Liver (tissue), 9 donors: ENCODE data around the gene TAF3. TPM values are rescaled to one million over a fixed set of nuclear protein-coding genes. Genes with fewer than 3 reads are reported as not detected.

ENCODE experiments used
- DNase-seq: peaks from one replicate; pipeline ENCODE4 v3.0.0-alpha.2; 2017; ENCODE audit warnings: low spot score
- H3K27ac ChIP-seq, 2 donors: one replicate each; pipeline ENCODE4 v1.7.0; 2013; ENCODE audit warnings: inconsistent platforms in 2 of 2, low read length in 2 of 2, control low read depth in 1 of 2, low read depth in 1 of 2, mild to moderate bottlenecking in 1 of 2
- H3K27me3 ChIP-seq, 4 donors: one replicate each; pipeline versions ENCODE4 v1.6.1 to v1.7.0; 2013; ENCODE audit warnings: low read length in 3 of 4, inconsistent platforms in 1 of 4, mild to moderate bottlenecking in 1 of 4, moderate library complexity in 1 of 4; ENCODE audit not compliant: control insufficient read depth in 4 of 4, insufficient read depth in 4 of 4
- H3K36me3 ChIP-seq, 4 donors: one replicate each; pipeline versions ENCODE4 v1.6.1 to v1.7.0; 2013; ENCODE audit warnings: low read length in 3 of 4, mild to moderate bottlenecking in 3 of 4, low read depth in 1 of 4, moderate library complexity in 1 of 4; ENCODE audit not compliant: control insufficient read depth in 4 of 4, insufficient read depth in 3 of 4
- H3K4me1 ChIP-seq, 4 donors: one replicate each; pipeline versions ENCODE4 v1.6.1 to v1.7.0; 2013; ENCODE audit warnings: low read length in 3 of 4, mild to moderate bottlenecking in 3 of 4, moderate library complexity in 1 of 4; ENCODE audit not compliant: control insufficient read depth in 4 of 4, insufficient read depth in 4 of 4
- H3K4me3 ChIP-seq, 3 donors: one replicate each; pipeline versions ENCODE4 v1.6.1 to v1.7.0; 2013; ENCODE audit warnings: low read length in 3 of 3, control low read depth in 1 of 3, low read depth in 1 of 3, mild to moderate bottlenecking in 1 of 3
- H3K9ac ChIP-seq, 2 donors: one replicate each; pipeline ENCODE4 v1.7.0; 2013; ENCODE audit warnings: low read length in 2 of 2, mild to moderate bottlenecking in 2 of 2, moderate library complexity in 2 of 2, control low read depth in 1 of 2, low read depth in 1 of 2
- H3K9me3 ChIP-seq, 4 donors: one replicate each; pipeline versions ENCODE4 v1.6.1 to v1.7.0; 2013; ENCODE audit warnings: low read length in 3 of 4; ENCODE audit not compliant: control insufficient read depth in 4 of 4
- ATF3 ChIP-seq: IDR thresholded peaks from 2 replicates; pipeline ENCODE4 v1.6.1; 2016; ENCODE audit warnings: antibody characterized with exemption
- CTCF ChIP-seq: fragments of 150-350 bp; IDR thresholded peaks from 2 replicates; pipeline ENCODE4 v1.5.1; 2017; ENCODE audit warnings: improper control_type of control experiment, low read depth, low read length; ENCODE audit not compliant: missing input control
- EGR1 ChIP-seq, 2 donors: IDR thresholded peaks; 2 replicates each; pipeline ENCODE4 v1.6.1; 2016 to 2018; ENCODE audit warnings: antibody characterized with exemption in 2 of 2, low read depth in 2 of 2
- FOXA1 ChIP-seq: IDR thresholded peaks from 2 replicates; pipeline ENCODE4 v1.6.1; 2016; ENCODE audit warnings: antibody characterized with exemption
- FOXA2 ChIP-seq: IDR thresholded peaks from 2 replicates; pipeline ENCODE4 v1.6.1; 2016; ENCODE audit warnings: antibody characterized with exemption
- HNF4A ChIP-seq, 2 donors: conservative IDR thresholded peaks; 2 replicates each; pipeline ENCODE4 v1.6.1; 2016; ENCODE audit warnings: antibody characterized with exemption in 2 of 2, mild to moderate bottlenecking in 2 of 2
- HNF4G ChIP-seq: IDR thresholded peaks from 2 replicates; pipeline ENCODE4 v1.6.1; 2016; ENCODE audit warnings: antibody characterized with exemption
- JUND ChIP-seq, 2 donors: IDR thresholded peaks; 2 replicates each; pipeline ENCODE4 v1.6.1; 2016; ENCODE audit warnings: antibody characterized with exemption in 2 of 2
- MAX ChIP-seq: IDR thresholded peaks from 2 replicates; pipeline ENCODE4 v1.6.1; 2016; ENCODE audit warnings: antibody characterized with exemption
- NR2F2 ChIP-seq: IDR thresholded peaks from 2 replicates; pipeline ENCODE4 v1.6.1; 2016; ENCODE audit warnings: antibody characterized with exemption
- RAD21 ChIP-seq, 2 donors: IDR thresholded peaks; 2 replicates each; pipeline ENCODE4 v1.6.1; 2016; ENCODE audit warnings: antibody characterized with exemption in 2 of 2, mild to moderate bottlenecking in 2 of 2
- REST ChIP-seq: IDR thresholded peaks from 2 replicates; pipeline ENCODE4 v1.6.1; 2016; ENCODE audit warnings: antibody characterized with exemption, mild to moderate bottlenecking
- TAF1 ChIP-seq: conservative IDR thresholded peaks from 2 replicates; pipeline ENCODE4 v1.6.1; 2016; ENCODE audit warnings: antibody characterized with exemption, mild to moderate bottlenecking
- YY1 ChIP-seq: IDR thresholded peaks from 2 replicates; pipeline ENCODE4 v1.6.1; 2016; ENCODE audit warnings: antibody characterized with exemption, mild to moderate bottlenecking
- ZBTB33 ChIP-seq: IDR thresholded peaks from 2 replicates; pipeline ENCODE4 v1.6.1; 2016; ENCODE audit warnings: antibody characterized with exemption
- whole genome bisulfite sequencing: extraction: QIAGEN DNeasy Blood & Tissue Kit; methylation state at CpG from one replicate; pipeline ENCODE4 v1.1.7; 2013; 5-methylcytosine and 5-hydroxymethylcytosine counted together
- polyA plus RNA-seq, 2 donors: library from polyadenylated mRNA; stranded (reverse) in 1 of 2; unstranded in 1 of 2; fragments of 200-250 nt in 1 of 2; fragments of >200 nt in 1 of 2; fragmentation: Nextera tagmentation in 1 of 2; extraction: Ambion mirVana in 1 of 2; gene quantifications; one replicate each; pipeline versions ENCODE4 v1.2.1 to v1.2.3, GENCODE V29; 2013 to 2015
- total RNA-seq, 2 donors: library from RNA; depleted of rRNA; stranded (reverse); fragments of >200 nt; gene quantifications; one replicate each; pipeline ENCODE4 v1.2.3, GENCODE V29; 2014
- donor health status: healthy.
- donor health status: healthy.
- donor health status: healthy.
- donor health status: healthy.
- donor health status: healthy.

TAF3 gene
- total and polyA plus RNA-seq, 4 donors = 1.5 to 3.6 (median 1.9) TPM

- WGBS = 24% methylated on average over 52 of the region's 52 CpGs
- H3K36me3 ChIP-seq = no peaks in the 10 kb centered on the region
- no peak overlapping the region for H3K27ac ChIP-seq
- TF ChIP-seq CTCF (no peak), HNF4A (conservative IDR thresholded peaks at IDR 0.05) (no peak), REST (no peak), TAF1 (no peak), YY1 (no peak), ZBTB33 (no peak), FOXA1 (no peak), FOXA2 (no peak), JUND (IDR thresholded peaks at IDR 0.05) (no peak), ATF3 (no peak)
- H3K4me3 ChIP-seq = peak overlapping the region in 1 of 3 donors; percentile 53
- H3K4me1 ChIP-seq = peaks cover 25 to 60% (median 34%) of the 10 kb centered on the region in 4 donors
- H3K27me3 ChIP-seq = peaks cover 6 to 18% (median 13%) of the 10 kb centered on the region in 4 donors
- H3K9ac ChIP-seq = no peak overlapping the region
- DNase-seq = no peak
- no peaks in the 10 kb centered on the region for H3K9me3 ChIP-seq
Observed at GRCh38 chr10:8051109-8051821, 233.0 kb downstream of the TAF3 start.

- DNase-seq = no peak
- no peak for TF ChIP-seq NR2F2
- TF ChIP-seq REST = no peak
- TF ChIP-seq ATF3 = no peak
- TF ChIP-seq HNF4G = no peak
- no peak for TF ChIP-seq YY1
- no peak for TF ChIP-seq RAD21 (IDR thresholded peaks at IDR 0.05)
- TF ChIP-seq FOXA1 = no peak
- no peak for TF ChIP-seq MAX
- TF ChIP-seq EGR1 (IDR thresholded peaks at IDR 0.05; ENCODE audit: low read depth in 2 of 2) = no peak
- no peak for TF ChIP-seq HNF4A (conservative IDR thresholded peaks at IDR 0.05)
- no peak for TF ChIP-seq ZBTB33
- TF ChIP-seq TAF1 = no peak
- Histone ChIP-seq H3K4me3 (no peak overlapping the region), H3K27ac (no peak overlapping the region), H3K9ac (no peak overlapping the region), H3K36me3 (no peaks in the 10 kb centered on the region), H3K4me1 (peaks cover 25 to 60% (median 34%) of the 10 kb centered on the region in 4 donors), H3K9me3 (no peaks in the 10 kb centered on the region), H3K27me3 (peaks cover 5 to 17% (median 9%) of the 10 kb centered on the region in 4 donors)
- 9% methylated on average over 29 of the region's 29 CpGs for WGBS
Observed at GRCh38 chr10:8051851-8052257, 233.5 kb downstream of the TAF3 start.
